Lung (tissue), 12 donors: ENCODE results near the gene AHSA1. TPM values are rescaled to one million over a fixed set of nuclear protein-coding genes. Genes with fewer than 3 reads are reported as not detected.

Experiments used
- ATAC-seq: fragments of 200-7000 bp; cut with Tn5 transposase; one replicate; pipeline ENCODE4 v1.9.1; 2020; ENCODE audit warnings: moderate number of reproducible peaks; ENCODE audit not compliant: insufficient read depth, low FRiP score
- DNase-seq, 3 donors: peaks; one replicate each; pipeline ENCODE4 v3.0.0-alpha.2; 2013 to 2017
- H3K27ac ChIP-seq, 2 donors: one replicate each; pipeline ENCODE4 v1.5.1; 2013; ENCODE audit warnings: mild to moderate bottlenecking in 2 of 2, moderate library complexity in 2 of 2, control low read depth in 1 of 2, inconsistent platforms in 1 of 2, low read depth in 1 of 2, low read length in 1 of 2
- H3K27me3 ChIP-seq, 3 donors: one replicate each; pipeline ENCODE4 v1.5.1; 2013; ENCODE audit warnings: low read length in 2 of 3; ENCODE audit not compliant: control insufficient read depth in 3 of 3, insufficient read depth in 3 of 3
- H3K36me3 ChIP-seq, 4 donors: one replicate each; pipeline ENCODE4 v1.5.1; 2013; ENCODE audit warnings: low read length in 4 of 4, mild to moderate bottlenecking in 1 of 4, moderate library complexity in 1 of 4; ENCODE audit not compliant: control insufficient read depth in 4 of 4, insufficient read depth in 4 of 4
- H3K4me1 ChIP-seq, 5 donors: one replicate each; pipeline ENCODE4 v1.5.1; 2013; ENCODE audit warnings: low read length in 5 of 5, mild to moderate bottlenecking in 2 of 5, moderate library complexity in 1 of 5; ENCODE audit not compliant: control insufficient read depth in 5 of 5, insufficient read depth in 5 of 5
- H3K4me3 ChIP-seq: one replicate; pipeline ENCODE4 v1.5.1; 2013; ENCODE audit warnings: mild to moderate bottlenecking, control low read depth, moderate library complexity
- H3K9ac ChIP-seq, 2 donors: one replicate each; pipeline ENCODE4 v1.5.1; 2013; ENCODE audit warnings: low read length in 2 of 2, control low read depth in 1 of 2; ENCODE audit not compliant: insufficient read depth in 1 of 2
- H3K9me3 ChIP-seq, 4 donors: one replicate each; pipeline ENCODE4 v1.5.1; 2013; ENCODE audit warnings: low read length in 3 of 4, mild to moderate bottlenecking in 1 of 4, moderate library complexity in 1 of 4; ENCODE audit not compliant: control insufficient read depth in 4 of 4, insufficient read depth in 3 of 4
- WGBS, 2 donors: extraction: QIAGEN DNeasy Blood & Tissue Kit; methylation state at CpG; one replicate each; pipeline ENCODE4 v1.1.7; 2013; 5-methylcytosine and 5-hydroxymethylcytosine counted together
- polyA plus RNA-seq, 2 donors: library from polyadenylated mRNA; stranded (reverse); fragments of 200-250 nt; gene quantifications; one replicate each; pipeline ENCODE4 v1.2.1, GENCODE V29; 2013
- total RNA-seq, 2 donors: library from RNA; depleted of rRNA in 1 of 2; stranded (reverse); fragments of >200 nt in 1 of 2; gene quantifications; one replicate each; pipeline ENCODE4 v1.2.1, GENCODE V29; 2014 to 2021
- TF ChIP-seq, protein P1 (sequence below): IDR thresholded peaks from 2 replicates; pipeline ENCODE4 v1.5.1; 2012; ENCODE audit warnings: mild to moderate bottlenecking; ENCODE audit errors: control extremely low read depth, extremely low read depth
- donor health status: control.
- donor health status: control.
- donor health status: Bipolar disorder and iron deficiency.
- donor health status: healthy.
- donor health status: DM: yes; HTN: yes; CAD: no.

Gene AHSA1
- total and polyA plus RNA-seq, 4 donors = 84.5 to 119 (median 94.4) TPM

DNA sequence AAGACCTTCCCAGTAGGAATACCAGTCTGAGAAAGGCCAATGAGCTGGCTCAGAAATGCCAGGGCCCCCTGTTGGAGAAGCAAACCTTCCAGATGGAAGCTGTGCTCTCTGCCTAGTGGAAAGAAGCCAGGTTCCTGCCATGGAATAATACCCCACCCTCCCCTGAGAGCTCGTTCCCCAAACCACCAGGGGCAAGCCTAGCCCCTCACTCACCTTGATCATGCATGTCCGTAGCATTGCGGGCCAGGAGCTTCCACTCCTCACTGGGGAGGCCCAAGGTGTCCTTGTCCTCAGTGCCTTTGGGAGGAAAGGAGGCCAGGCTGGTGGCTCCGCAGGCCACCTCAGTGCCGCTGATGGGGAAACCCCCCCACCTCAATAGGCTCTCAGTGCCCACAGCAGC, 20.1 kb downstream of the AHSA1 start:
- DNase-seq = no peak
- H3K9ac ChIP-seq = no peak overlapping the region
- H3K4me1 ChIP-seq = no peaks in the 10 kb centered on the region
- H3K4me3 ChIP-seq = no peak overlapping the region
- H3K27me3 ChIP-seq = no peaks in the 10 kb centered on the region
- ATAC-seq = no peak
- H3K36me3 ChIP-seq = no peaks in the 10 kb centered on the region
- H3K9me3 ChIP-seq = no peaks in the 10 kb centered on the region
- 87 to 93% methylated on average over 5 of the region's 5 CpGs for WGBS, 2 donors
- TF ChIP-seq, protein P1, sequence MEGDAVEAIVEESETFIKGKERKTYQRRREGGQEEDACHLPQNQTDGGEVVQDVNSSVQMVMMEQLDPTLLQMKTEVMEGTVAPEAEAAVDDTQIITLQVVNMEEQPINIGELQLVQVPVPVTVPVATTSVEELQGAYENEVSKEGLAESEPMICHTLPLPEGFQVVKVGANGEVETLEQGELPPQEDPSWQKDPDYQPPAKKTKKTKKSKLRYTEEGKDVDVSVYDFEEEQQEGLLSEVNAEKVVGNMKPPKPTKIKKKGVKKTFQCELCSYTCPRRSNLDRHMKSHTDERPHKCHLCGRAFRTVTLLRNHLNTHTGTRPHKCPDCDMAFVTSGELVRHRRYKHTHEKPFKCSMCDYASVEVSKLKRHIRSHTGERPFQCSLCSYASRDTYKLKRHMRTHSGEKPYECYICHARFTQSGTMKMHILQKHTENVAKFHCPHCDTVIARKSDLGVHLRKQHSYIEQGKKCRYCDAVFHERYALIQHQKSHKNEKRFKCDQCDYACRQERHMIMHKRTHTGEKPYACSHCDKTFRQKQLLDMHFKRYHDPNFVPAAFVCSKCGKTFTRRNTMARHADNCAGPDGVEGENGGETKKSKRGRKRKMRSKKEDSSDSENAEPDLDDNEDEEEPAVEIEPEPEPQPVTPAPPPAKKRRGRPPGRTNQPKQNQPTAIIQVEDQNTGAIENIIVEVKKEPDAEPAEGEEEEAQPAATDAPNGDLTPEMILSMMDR = no peak
- no peak overlapping the region for H3K27ac ChIP-seq

DNA sequence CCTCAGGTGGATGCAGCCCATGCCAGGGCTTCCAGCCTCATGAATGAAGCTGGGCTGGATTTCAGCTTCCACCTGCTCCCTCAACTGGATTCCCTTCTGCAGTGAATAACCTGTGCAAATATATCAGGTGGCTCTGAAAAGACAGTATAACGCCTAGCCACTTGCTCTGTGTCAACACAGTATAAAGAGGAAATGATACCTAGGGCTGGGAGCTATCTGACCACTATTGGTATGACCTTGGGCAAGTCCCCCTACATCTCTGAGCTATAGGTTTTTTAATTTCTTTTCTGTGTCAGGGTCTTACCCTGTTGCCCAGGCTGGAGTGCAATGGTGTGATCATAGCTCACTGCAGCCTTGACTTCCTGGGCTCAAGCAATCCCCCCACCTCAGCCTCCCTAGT, 20.9 kb downstream of the AHSA1 start:
- no peaks in the 10 kb centered on the region for H3K4me1 ChIP-seq
- 56 to 80% methylated on average over 1 of the region's 1 CpG for WGBS, 2 donors

DNA sequence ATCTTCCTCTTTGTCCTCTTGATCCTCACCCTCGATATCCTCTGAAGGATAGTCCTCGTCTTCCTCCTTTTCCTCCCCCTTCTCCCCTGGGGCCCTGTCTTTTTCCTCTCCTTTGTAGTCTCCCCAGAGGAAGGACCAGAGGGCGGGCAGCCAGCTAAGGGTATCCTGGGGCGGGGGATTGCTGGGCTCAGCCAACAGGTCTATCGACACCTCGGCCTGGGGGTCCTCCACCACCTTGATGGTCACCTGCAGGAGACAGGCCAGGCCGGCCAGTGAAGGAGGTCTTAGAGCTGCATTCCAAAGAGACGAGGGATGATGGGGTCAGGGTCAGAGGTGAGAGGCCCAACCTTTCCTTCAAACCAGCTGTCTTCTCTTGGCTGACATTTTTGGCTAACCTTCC, 24.5 kb downstream of the AHSA1 start:
- no peak overlapping the region for H3K9ac ChIP-seq
- no peaks in the 10 kb centered on the region for H3K9me3 ChIP-seq
- TF ChIP-seq, protein P1 = no peak
- no peak overlapping the region for H3K4me3 ChIP-seq
- 77 to 85% methylated on average over 8 of the region's 8 CpGs for WGBS, 2 donors
- no peaks in the 10 kb centered on the region for H3K4me1 ChIP-seq
- no peak for DNase-seq
- no peaks in the 10 kb centered on the region for H3K36me3 ChIP-seq
- ATAC-seq = no peak
- no peak overlapping the region for H3K27ac ChIP-seq
- no peaks in the 10 kb centered on the region for H3K27me3 ChIP-seq

More for the DNA sequence above, 20.9 kb downstream of the AHSA1 start:
- Histone ChIP-seq H3K27ac (no peak overlapping the region), H3K36me3 (no peaks in the 10 kb centered on the region), H3K9me3 (no peaks in the 10 kb centered on the region), H3K9ac (no peak overlapping the region), H3K27me3 (no peaks in the 10 kb centered on the region), H3K4me3 (no peak overlapping the region)
- TF ChIP-seq, protein P1 = no peak
- DNase-seq = no peak
- ATAC-seq = no peak

DNA sequence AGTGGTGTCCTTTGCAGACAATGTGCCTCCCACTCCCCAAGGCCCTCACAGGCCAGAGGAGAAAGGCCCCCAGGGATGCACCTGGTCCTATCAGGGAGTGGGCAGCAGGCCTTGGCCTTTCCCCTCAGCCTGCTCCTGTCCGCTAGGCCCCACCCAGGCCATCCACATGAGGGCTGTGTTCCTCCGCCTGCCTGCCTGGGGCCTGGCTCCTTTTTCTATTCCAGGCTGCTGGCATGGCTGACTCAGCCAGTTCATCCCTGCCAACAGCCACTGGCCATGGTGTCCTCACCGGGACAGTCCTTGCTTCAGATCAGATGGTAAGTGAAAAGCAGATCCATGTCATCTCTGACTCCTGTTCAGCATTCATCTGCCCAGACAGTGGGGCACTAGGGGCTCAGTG, 27.4 kb downstream of the AHSA1 start:
- WGBS, 2 donors = 93 to 95% methylated on average over 3 of the region's 3 CpGs
- H3K27ac ChIP-seq = no peak overlapping the region
- no peaks in the 10 kb centered on the region for H3K36me3 ChIP-seq
- TF ChIP-seq, protein P1 = no peak
- H3K4me3 ChIP-seq = no peak overlapping the region
- DNase-seq (no peak), ATAC-seq (no peak)
- H3K4me1 ChIP-seq = no peaks in the 10 kb centered on the region
- H3K27me3 ChIP-seq = no peaks in the 10 kb centered on the region
- no peak overlapping the region for H3K9ac ChIP-seq
- H3K9me3 ChIP-seq = no peaks in the 10 kb centered on the region
